HK-2 (cell line): Measurements from ENCODE around the gene MPP3.
A peak's percentile ranks its signal among the peaks of the same experiment; 100 is the strongest.

Experiments
- DNase-seq: peaks from one replicate; pipeline ENCODE4 v3.0.0-alpha.2; 2018; ENCODE audit not compliant: unreplicated experiment

The MPP3 gene

DNA sequence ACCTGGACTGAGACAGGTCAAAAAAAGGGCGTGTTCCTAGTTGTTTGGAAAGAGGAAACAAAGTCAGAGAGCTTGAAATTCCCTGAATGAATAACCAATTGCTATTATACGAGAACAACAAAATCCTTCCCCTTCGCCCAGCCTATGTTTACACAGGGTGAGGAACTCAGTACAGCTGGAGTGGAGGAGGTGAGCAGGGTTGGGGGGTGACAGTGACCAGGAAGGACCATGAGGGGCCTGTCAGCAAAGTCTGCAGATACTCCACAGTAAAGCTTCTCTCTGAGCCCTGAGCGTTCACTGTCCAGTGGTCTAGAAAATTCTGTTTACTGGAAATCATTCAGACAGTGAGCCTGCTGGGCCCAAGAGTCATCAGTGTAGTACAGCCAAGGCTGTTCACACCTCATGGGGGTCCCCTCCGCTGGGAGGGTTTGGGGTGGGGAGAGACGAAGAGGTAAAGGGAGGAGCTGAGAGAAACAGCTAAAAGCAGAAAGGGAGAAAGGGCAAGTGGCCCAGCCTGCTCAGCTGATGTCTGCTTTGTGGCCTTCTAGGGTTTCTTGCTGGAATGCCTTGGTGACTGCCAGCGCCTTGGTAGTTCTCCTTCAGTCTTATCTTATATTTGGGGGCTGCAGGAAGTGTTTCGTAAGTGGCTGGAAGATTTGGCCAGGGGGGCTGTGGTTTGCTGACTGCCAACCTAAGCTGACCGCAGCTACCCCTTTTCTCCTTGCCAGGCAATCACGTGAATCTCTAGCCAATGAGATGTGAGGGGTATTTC lies 59.9 kb downstream of the MPP3 start:
- no peak for DNase-seq

- no peak for DNase-seq
These were observed 61.5 kb downstream of the MPP3 start for GRCh38 chr17:43771463-43771862.

DNA sequence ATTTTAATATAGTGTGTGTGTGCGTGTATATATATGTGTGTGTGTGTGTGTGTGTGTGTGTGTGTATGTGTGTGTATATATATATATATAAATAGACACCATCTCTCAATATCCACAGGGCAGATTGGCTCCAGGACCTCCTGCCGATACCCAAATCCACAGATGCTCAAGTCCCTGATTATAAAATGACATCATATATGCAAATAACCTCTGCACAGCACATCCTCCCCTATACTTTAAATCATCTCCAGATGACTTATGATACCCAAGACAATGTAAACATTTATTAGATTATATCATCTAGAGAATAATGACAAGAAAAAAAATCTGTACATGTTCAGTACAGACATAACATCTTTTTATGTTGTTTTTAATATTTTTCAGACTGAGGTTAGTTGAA lies 62.0 kb downstream of the MPP3 start:
- DNase-seq = no peak

GRCh38 chr17:43769859-43770258 lies 63.1 kb downstream of the MPP3 start:
- DNase-seq = no peak

DNA sequence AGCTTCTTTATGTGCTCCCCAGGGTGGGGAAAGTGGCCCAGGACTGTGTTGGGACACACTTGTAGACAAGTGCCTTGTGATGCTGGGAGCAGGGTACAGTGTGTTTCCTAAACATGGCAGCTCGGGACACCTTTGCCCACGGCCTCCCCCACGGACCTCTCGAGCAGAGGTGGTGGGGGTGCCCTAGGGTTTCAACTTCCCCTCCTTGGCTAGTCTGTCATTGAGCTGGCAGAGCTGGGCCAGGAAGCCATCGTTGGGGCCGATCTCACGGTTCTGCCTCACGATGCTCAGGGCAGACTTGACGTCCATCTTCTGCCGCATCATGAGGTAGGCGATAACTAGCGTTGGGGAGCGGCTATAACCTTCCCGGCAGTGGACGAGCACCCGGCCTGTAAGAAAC lies 63.5 kb downstream of the MPP3 start:
- DNase-seq = no peak

DNA sequence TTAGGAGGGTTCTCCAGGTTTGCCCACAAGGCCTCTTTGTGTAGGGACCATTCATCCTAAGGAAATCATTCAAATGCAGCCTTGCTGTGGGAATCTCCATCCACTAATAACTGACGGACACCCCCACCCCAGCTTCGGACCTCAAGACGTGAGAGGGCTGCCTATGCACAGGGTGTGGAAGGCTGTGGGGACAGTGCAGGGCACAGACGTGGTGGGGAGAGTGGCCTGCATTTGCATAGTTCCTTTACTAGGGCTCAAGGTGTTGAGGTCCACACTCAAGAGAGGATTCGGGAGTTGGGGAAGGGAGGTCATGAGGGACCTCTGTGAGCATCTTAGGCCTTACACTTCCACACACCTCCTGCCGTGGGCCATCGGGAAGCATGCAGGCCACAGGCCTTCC lies 64.0 kb downstream of the MPP3 start:
- no peak for DNase-seq

GRCh38 chr17:43768382-43768781 lies 64.6 kb downstream of the MPP3 start:
- DNase-seq = no peak

GRCh38 chr17:43767713-43768059 lies 65.3 kb downstream of the MPP3 start:
- no peak for DNase-seq

DNA sequence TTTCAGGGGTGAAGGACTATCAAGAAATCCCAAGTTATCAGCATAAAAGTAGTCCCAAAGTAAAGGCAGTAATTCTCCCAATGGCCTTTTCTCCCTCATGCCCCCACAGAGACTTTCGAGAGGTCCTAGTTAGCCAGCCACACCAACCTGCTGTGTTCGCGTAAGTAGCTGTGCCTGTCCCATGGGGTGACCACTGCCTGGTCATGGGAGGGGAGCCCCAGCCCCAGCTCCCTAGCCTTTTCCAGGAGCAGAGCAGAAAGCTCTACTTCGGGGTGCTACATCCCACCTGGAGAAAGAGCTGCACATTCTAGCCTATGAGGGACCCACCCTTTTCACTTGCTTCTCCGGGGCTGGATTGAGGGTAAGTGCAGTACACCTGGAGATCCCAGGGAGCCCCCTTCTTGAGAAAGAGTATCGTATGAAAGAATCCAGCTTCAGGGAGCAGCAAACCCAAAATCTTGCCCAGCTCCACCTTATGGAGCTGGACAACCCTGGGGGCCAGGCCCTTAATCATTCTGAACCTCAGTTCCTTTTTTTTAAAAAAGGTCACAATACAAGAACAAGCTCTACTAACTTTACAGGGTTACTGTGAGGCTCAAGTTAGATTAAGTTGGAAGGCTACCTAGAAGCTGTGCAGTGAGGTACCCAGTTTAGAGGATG lies 65.8 kb downstream of the MPP3 start:
- DNase-seq = no peak

GRCh38 chr17:43766413-43767052 lies 66.4 kb downstream of the MPP3 start:
- peak; percentile 56 for DNase-seq

- DNase-seq = peak; percentile 94
These were observed 72.6 kb downstream of the MPP3 start for GRCh38 chr17:43760254-43760852.

- DNase-seq = no peak
These were observed 73.1 kb downstream of the MPP3 start for GRCh38 chr17:43759836-43760235.

DNA sequence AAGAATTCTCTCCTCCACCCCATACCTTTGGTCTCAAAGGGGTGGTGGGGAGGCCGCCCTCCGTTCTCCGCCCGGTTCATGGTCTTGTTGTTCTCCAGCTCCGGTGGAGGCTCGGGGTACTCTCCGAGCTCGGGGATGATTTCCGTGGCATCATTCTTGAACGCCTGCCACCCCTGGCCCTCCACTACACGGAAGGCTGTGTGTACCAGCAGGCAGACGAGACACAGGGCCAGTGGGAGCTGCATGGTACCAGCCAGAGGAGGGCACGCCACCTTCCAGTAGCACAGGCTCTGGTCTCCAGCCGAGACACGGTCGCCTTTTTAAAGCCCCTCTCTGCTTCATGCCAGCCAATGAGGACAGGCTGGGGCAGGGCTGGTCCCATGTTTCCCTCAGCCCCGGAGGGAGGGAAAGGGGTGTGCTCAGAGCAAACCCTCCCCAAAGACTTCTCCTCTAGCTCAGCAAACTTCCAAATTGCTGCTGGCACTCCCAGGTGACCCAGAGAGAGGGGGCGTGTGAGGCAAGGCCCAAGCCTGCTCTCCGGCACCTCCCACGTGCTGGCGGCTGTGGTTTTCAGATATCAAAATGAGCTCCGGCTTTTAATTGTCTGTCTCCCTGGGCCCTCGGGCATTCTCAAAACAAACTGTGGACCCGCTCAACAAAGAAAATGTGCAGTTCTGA lies 74.3 kb downstream of the MPP3 start, which contains the start of gene SOST:
TSS of gene SOST (minus strand) at position 295 of the 678 bp plus-strand sequence. CDS start at position 245, 50 bp downstream.
- DNase-seq = no peak

DNA sequence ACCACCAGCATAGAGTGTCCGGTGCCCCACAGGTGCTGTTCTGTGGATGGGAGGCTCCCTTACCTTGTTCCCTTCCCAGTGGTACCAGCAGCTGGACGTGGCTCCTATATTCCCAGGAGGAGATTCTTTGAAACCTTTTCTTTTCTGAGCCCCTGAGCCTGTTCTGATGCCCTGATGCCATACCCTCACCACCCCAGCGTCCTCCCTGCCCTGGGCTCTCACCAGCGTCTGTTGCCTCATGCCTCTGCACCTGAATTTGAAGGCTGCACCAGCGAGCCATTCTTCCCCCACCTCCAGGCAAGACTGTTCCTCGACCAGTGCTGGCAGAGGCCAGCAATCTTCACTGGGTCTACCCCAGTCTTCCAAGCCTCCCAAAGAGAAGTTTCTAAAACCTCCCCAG lies 74.9 kb downstream of the MPP3 start:
- DNase-seq = no peak

DNA sequence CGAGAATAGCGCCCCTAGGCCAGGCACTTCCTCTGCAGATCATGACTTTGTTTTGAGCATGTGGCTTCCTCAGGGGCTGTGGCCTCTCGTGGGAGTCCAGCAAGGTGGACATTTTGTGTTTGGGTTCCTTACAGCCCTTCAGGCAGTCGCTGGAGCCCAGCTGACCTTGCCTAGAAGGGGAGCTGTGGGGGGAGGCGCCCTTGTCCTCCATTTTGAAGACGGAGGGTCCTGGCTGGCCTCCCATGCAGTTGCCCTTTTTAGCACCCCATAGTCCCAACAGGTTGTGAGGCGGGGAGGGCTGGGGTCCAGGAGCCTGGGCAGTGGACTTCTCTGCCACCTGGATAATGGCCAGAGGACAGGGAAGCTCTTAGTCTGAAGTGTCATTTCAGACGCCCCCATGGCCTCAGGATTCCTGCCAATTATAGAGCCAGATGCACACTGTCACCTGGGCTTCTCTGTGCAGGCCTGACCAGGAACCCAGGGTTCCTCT lies 75.7 kb downstream of the MPP3 start:
- no peak for DNase-seq

DNA sequence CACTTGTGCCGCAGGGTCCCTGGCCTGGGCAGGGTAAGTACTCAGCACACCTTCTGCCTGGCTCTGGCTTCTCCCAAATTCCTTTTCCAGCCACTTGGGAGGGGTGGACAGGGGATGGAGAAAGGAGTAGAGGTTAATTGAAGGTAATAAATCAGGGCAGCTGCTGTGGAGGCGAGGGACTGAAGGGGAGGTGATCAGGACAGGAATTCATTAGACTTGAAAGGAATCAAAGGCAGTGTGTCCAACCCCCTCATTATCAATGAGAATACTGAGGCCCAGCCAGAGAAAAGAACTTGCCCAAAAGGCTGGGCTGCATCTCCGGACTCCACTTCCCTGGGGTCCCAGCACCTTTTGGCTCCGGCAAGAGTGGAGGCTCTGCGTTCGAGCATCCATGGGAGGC lies 76.7 kb downstream of the MPP3 start:
- DNase-seq = no peak

GRCh38 chr17:43755389-43755875 lies 77.5 kb downstream of the MPP3 start:
- DNase-seq = no peak

DNA sequence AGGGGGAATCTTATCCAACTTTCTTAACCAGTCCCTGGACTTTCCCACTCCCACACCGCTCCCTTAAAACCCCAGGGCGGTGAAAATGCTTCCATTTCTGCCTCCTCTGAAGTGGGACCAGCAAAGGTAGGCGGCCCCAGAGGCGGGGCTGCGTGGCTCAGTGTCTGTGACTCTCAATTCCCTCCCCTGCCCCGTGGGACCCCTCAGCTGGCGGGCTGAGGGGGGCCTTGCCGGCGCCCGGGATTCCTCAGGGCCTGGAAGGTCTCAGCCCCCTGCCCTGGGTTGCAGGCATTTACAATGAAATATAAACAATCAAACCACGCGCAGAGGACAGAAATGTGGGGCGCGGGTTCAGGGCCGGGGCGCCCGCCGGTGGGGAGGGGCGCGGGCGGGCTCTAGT lies 78.0 kb downstream of the MPP3 start:
- DNase-seq = no peak

GRCh38 chr17:43753493-43754129 lies 79.3 kb downstream of the MPP3 start:
- DNase-seq = no peak
